ENCODE measurements around the gene CDH8. TPM values are rescaled to one million over a fixed set of nuclear protein-coding genes. Genes with fewer than 3 reads are reported as not detected.
"Not testable (repeated sequence)": the region's sequence is repeated elsewhere in the genome, so short reads cannot be mapped to it uniquely, and the experiment has no call there.

The CDH8 gene
- total RNA-seq, 1 donor from 2014 or later = 0.78 TPM

DNA sequence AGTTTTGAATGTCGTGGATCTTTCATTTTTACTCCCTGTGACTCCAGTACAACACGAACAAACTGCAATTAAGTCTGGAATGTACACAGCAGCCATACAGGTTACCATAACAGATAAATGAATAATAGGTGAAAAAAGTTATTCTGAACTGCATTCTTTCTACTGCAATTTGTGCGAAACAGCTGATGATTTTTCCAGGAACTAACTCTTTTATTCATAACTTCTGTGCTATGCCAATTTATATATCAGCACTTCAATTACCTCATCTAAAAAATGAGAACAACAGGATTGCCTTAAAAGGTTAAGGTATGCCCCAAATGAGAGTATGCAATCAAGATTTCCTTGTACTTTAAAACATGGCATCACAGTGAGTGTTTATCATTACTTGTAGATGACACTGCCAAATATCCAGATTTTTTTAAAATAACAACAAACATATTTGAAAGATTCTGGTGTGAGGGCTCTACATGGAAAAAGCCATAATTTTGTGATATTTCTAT lies 238.9 kb downstream of the CDH8 start:
- Histone ChIP-seq H3K9me3 (no peaks in the 10 kb centered on the region), H3K4me3 (no peak overlapping the region), H3K27me3 (no peaks in the 10 kb centered on the region), H3K36me3 (no peaks in the 10 kb centered on the region), H3K4me1 (no peaks in the 10 kb centered on the region), H3K27ac (no peak overlapping the region)
- TF ChIP-seq, protein P1, sequence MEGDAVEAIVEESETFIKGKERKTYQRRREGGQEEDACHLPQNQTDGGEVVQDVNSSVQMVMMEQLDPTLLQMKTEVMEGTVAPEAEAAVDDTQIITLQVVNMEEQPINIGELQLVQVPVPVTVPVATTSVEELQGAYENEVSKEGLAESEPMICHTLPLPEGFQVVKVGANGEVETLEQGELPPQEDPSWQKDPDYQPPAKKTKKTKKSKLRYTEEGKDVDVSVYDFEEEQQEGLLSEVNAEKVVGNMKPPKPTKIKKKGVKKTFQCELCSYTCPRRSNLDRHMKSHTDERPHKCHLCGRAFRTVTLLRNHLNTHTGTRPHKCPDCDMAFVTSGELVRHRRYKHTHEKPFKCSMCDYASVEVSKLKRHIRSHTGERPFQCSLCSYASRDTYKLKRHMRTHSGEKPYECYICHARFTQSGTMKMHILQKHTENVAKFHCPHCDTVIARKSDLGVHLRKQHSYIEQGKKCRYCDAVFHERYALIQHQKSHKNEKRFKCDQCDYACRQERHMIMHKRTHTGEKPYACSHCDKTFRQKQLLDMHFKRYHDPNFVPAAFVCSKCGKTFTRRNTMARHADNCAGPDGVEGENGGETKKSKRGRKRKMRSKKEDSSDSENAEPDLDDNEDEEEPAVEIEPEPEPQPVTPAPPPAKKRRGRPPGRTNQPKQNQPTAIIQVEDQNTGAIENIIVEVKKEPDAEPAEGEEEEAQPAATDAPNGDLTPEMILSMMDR (IDR thresholded peaks at IDR 0.05) = no peak
- DNase-seq (no peak), ATAC-seq (no peak)
- intact Hi-C loops (cut with DNase I) = no loop called here

DNA sequence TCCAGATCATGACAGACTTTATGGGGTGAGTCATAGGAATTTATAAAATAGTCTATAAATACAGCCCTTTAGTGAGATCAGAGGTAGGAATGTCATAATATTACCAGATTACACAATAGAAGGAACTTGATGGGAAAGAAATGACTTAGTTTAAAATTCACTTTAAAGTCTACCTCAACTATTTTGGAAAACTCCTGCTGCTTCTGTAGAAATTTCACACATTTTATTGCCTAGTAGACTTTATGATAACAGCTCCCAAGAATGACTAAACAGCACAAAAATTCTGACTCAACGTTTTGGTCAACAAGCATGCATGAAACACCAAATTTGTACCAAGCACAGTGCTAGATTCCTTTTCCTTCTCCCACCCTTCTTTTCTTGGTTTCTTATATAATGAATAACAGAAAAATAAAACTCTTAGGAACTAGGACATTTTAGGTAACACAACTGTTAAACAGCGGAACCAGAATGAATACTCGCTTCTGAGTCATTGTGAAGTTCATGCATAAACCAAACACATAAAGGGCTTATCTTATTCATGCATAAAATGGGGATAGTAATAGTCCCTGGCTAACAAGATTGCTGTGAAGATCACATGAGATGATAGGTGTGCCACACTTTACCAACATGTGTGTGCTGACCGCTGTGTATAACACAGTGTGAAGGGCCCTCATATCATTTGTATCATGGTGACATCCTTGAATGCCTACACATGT lies 243.9 kb downstream of the CDH8 start:
- no peak overlapping the region for H3K4me3 ChIP-seq
- TF ChIP-seq, protein P1 (IDR thresholded peaks at IDR 0.05) = no peak
- ATAC-seq = no peak

DNA sequence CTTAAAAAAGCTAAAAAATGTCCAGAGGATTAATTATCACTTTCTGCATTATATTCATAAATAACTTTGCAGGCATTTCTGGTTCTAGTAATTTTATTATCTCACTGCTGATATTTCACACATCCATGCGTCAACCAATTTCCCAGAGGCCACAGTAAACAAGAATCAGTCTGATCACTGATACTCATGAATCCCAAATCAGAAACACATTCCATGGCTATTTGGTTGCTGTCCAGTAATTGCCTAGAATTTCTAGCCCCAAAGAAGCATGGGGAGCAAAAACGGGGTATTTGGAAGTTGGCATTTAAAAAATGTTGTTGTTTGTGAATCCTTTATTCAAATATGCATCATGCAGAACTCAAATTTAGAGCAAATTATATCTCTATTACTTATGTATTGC lies 244.8 kb downstream of the CDH8 start:
- Histone ChIP-seq H3K27me3 (no peaks in the 10 kb centered on the region), H3K36me3 (no peaks in the 10 kb centered on the region), H3K27ac (no peak overlapping the region), H3K9me3 (no peaks in the 10 kb centered on the region), H3K4me1 (no peaks in the 10 kb centered on the region), H3K4me3 (no peak overlapping the region)
- intact Hi-C loops (cut with DNase I) = no loop called here
- DNase-seq (no peak), ATAC-seq (no peak)
- TF ChIP-seq, protein P1 (IDR thresholded peaks at IDR 0.05) = no peak

More for the DNA sequence above, 243.9 kb downstream of the CDH8 start:
- Histone ChIP-seq H3K27ac (no peak overlapping the region), H3K4me1 (no peaks in the 10 kb centered on the region), H3K27me3 (no peaks in the 10 kb centered on the region), H3K36me3 (no peaks in the 10 kb centered on the region), H3K9me3 (no peaks in the 10 kb centered on the region)
- intact Hi-C loops (cut with DNase I) = no loop called here
- no peak for DNase-seq

DNA sequence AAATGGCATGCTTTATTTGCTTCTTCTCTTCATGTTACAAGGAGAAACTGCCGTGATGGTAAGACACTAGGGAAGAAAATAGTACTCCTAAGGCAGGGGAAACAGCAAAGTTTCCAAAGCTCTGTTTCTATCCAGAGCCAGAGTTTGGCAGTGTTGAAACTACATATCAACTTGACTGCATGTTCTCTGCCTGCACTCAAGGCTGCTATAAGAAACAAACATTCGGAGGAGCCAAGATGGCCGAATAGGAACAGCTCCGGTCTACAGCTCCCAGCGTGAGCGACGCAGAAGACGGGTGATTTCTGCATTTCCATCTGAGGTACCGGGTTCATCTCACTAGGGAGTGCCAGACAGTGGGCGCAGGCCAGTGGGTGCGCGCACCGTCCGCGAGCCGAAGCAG lies 254.4 kb downstream of the CDH8 start:
- H3K4me1 ChIP-seq; H3K27ac ChIP-seq; DNase-seq; H3K4me3 ChIP-seq; ATAC-seq; H3K9me3 ChIP-seq; intact Hi-C loops (cut with DNase I); H3K36me3 ChIP-seq; H3K27me3 ChIP-seq: not testable (repeated sequence)

DNA sequence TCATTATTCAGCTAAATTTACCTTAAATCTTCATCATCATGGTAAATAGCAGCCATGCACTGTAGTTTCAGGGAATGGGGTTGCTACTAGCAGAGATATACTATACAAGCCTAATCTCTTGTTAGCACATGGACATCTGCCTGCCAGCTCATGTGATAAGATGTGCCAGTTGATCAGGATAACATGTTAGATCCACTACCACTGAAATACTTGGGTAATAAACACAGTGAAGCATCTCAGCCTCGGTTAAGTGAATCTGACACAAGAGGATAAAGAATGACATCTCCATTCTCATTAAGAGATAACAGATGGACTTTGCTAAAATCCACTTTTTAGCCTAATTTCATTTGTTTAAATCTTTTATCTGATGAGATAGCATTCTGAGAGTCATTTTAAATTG lies 256.1 kb downstream of the CDH8 start:
- DNase-seq (no peak), ATAC-seq (no peak)
- no peaks in the 10 kb centered on the region for H3K36me3 ChIP-seq
- intact Hi-C loops (cut with DNase I) = no loop called here
- no peaks in the 10 kb centered on the region for H3K9me3 ChIP-seq
- no peaks in the 10 kb centered on the region for H3K4me1 ChIP-seq
- TF ChIP-seq, protein P1 (IDR thresholded peaks at IDR 0.05) = no peak
- H3K27ac ChIP-seq = no peak overlapping the region
- no peaks in the 10 kb centered on the region for H3K27me3 ChIP-seq
- H3K4me3 ChIP-seq = no peak overlapping the region

DNA sequence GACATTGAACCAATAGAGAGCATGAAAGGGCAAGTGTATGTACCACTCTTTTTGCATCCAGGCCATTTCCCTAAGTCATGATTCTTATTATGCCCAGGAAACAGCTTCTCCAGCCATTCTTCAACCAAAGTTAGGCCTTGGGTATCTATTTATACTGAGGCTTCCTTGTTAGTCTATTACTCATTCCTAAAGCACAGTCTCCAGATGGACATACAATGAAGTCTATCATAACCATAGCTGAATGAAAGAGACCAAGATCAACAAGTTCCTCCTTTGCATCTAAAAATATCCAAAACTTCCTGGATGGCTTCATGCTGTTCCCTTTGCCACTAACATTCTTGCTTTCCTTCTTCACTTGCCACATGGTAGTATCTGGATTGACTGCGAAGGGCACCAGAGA lies 265.9 kb downstream of the CDH8 start:
- no peaks in the 10 kb centered on the region for H3K9me3 ChIP-seq
- no peak overlapping the region for H3K27ac ChIP-seq
- H3K27me3 ChIP-seq = no peaks in the 10 kb centered on the region
- no peaks in the 10 kb centered on the region for H3K36me3 ChIP-seq
- H3K4me3 ChIP-seq = no peak overlapping the region
- intact Hi-C loops (cut with DNase I) = no loop called here
- TF ChIP-seq, protein P1 (IDR thresholded peaks at IDR 0.05) = no peak
- DNase-seq (no peak), ATAC-seq (no peak)
- H3K4me1 ChIP-seq = no peaks in the 10 kb centered on the region
